ENCODE results near the gene RAI1.

- TF ChIP-seq CTCF (conservative IDR thresholded peaks at IDR 0.05; ENCODE audit: low read depth, low read length) (no peak), EZH2 (IDR thresholded peaks at IDR 0.05; ENCODE audit: borderline replicate concordance, low read depth, low read length, poor library complexity, severe bottlenecking) (no peak)
These were observed 62.9 kb downstream of the RAI1 start for GRCh38 chr17:17744116-17744515.
